H1 (cell line): ENCODE measurements around the gene TEX48. TPM values are rescaled to one million over a fixed set of nuclear protein-coding genes. Genes with fewer than 3 reads are reported as not detected.

Source experiments
- BRCA1 ChIP-seq: IDR thresholded peaks from 2 replicates; pipeline ENCODE4 v1.6.1; 2012; ENCODE audit warnings: low read depth, low read length, improper control_type of control experiment
- EZH2 ChIP-seq: fragments of 200-600 bp; sonication (generic); IDR thresholded peaks from 2 replicates; pipeline ENCODE4 v1.7.1; 2012; ENCODE audit warnings: low read depth, mild to moderate bottlenecking, moderate library complexity, low read length, inconsistent platforms; ENCODE audit not compliant: severe bottlenecking
- polyA plus RNA-seq, 7 experiments: library from polyadenylated mRNA; depleted of rRNA in 3 of 7; stranded (reverse) in 5 of 7; unstranded in 2 of 7; fragments of >200 nt in 5 of 7; fragments of 200-250 nt in 2 of 7; gene quantifications; 1 replicate in 5 of 7; 2 replicates in 1 of 7; 4 replicates in 1 of 7; pipeline versions ENCODE4 v1.2.1 to v1.2.3, GENCODE V29; 2011 to 2013; ENCODE audit warnings: missing spikeins in 2 of 7, mixed read lengths in 2 of 7
- total RNA-seq: library from RNA; stranded (reverse); fragmentation: NEBNext Ultra II Directional; extraction: Animal tissue kit (Norgen Biotek cat#: 25700); gene quantifications from 2 replicates; pipeline ENCODE4 v1.2.1, GENCODE V29; 2021

The TEX48 gene
- total and polyA plus RNA-seq, 2 of the 8 experiments (the other 6 are each of a cell fraction or from before 2014, with no cell fraction given): not detected

DNA sequence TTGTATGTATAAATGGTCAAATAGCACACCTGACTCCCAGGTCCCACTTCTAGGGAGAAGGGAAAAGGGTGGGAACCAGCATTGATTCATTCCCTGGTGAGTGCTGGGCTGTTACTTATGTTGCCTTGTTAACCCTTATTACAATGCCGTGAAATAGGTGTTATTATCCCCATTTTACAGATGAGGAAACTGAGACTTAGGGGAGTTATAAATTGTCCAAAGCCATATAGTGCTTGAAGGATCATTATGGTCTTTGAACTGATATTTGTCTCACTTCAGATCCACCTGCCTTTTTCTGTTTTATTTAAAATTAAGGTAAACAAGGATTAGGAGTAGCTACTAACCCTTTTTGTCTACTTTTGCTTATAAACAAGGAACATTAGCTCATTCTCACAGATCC lies 54.4 kb downstream of the TEX48 start (continued):
- TF ChIP-seq BRCA1 (no peak), EZH2 (no peak)
